ENCODE results near the gene HMGCS1.

Gene HMGCS1

DNA sequence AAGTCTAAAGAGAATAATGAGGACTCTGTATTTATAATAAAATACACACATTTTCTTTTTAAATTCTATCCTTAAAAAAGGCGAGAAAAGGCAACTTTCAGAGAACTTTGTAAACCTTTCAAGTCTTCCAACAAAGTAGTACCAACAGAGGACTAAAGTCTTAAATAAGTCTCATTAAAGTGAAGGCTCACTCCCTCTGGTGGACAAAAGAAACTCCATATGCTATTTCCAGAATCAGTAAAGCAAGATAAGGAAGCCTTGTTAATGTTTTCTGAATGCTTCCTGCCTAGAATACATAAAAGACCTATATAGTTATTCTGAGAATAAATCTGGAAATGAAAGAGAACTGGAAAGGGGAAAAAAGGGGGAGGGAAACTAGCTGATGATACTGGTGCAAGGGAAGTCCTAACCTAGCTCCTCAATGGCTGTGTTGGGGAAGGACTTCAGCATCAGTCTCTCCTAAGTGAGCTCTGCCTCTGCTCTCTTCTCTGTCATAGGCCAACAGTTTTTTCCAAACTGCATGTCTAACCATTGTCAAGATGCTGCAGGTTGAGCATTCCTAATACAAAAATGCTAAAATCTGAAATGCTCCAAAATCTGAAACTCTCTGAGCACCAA, 7.2 kb downstream of the HMGCS1 start:
- H3K4me3 ChIP-seq (replicated peaks; ENCODE audit: low read depth, low read length): no peak overlapping the region
- TF ChIP-seq, protein P1, sequence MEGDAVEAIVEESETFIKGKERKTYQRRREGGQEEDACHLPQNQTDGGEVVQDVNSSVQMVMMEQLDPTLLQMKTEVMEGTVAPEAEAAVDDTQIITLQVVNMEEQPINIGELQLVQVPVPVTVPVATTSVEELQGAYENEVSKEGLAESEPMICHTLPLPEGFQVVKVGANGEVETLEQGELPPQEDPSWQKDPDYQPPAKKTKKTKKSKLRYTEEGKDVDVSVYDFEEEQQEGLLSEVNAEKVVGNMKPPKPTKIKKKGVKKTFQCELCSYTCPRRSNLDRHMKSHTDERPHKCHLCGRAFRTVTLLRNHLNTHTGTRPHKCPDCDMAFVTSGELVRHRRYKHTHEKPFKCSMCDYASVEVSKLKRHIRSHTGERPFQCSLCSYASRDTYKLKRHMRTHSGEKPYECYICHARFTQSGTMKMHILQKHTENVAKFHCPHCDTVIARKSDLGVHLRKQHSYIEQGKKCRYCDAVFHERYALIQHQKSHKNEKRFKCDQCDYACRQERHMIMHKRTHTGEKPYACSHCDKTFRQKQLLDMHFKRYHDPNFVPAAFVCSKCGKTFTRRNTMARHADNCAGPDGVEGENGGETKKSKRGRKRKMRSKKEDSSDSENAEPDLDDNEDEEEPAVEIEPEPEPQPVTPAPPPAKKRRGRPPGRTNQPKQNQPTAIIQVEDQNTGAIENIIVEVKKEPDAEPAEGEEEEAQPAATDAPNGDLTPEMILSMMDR (IDR thresholded peaks at IDR 0.05; ENCODE audit: low read depth, low read length, missing control alignments): peak; percentile 60
- DNase-seq (ENCODE audit: extremely low read depth, low read depth): no peak

DNA sequence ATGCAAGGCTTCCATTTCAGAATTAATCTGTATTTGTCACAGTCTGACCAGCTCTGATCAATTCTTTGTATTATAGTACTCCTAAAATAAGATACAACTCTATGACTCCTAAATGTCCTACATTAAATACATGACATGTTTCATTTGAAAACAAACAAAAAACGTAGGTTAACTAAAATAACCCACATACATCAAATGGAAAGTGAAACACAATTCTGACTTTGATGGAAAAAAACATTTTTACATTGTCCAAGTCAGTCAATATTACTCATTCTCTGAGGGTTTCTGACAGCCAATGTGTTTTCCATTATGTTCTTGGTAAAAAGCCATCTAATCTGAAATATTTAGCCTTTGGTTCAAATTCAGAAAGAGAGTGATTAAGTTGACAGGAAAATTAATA, 8.7 kb downstream of the HMGCS1 start:
- TF ChIP-seq, protein P1 (IDR thresholded peaks at IDR 0.05; ENCODE audit: low read depth, low read length, missing control alignments): no peak
- DNase-seq (ENCODE audit: extremely low read depth, low read depth): no peak

DNA sequence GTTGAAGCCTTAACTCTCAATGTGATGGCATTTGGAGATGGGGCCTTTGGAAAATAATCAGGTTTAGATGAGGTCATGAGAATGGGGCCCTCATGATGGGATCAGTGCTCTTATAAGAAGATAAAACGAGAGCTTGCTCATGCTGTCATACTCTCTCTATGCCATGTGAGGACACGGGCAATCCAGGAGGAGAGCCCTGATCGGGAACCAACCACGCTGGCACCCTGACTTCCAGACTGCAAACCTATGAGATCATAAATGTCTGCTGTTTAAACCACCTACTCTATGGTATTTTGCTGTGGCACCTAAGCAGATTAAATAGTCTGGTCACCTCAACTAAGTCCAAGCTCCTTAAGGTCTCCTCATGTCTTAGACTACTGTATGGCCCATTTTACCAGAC, 10.0 kb downstream of the HMGCS1 start:
- no peak overlapping the region for H3K4me3 ChIP-seq (replicated peaks; ENCODE audit: low read depth, low read length)
- TF ChIP-seq, protein P1 (IDR thresholded peaks at IDR 0.05; ENCODE audit: low read depth, low read length, missing control alignments): no peak
- no peak for DNase-seq (ENCODE audit: extremely low read depth, low read depth)

More for the DNA sequence above, 8.7 kb downstream of the HMGCS1 start:
- H3K4me3 ChIP-seq (replicated peaks; ENCODE audit: low read depth, low read length): no peak overlapping the region

DNA sequence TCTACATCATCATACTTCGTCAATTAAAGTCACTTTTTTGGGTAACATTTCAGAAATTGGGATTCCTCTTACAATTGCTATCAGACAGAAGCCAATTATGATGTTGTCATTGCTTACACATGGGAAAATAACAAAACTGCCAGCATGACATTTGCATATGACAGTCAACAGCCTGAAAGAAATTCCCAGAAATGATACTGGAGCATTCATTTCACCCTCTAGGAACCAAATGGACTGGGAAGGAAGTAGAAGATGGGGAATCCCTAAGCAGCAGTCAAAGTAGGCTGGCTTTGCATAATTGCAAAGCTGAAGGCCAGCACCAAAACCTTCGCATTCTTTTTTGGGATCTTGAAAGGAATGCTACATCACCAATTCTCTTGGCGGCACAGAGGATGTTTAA, 10.7 kb downstream of the HMGCS1 start:
- no peak overlapping the region for H3K4me3 ChIP-seq (replicated peaks; ENCODE audit: low read depth, low read length)
- no peak for DNase-seq (ENCODE audit: extremely low read depth, low read depth)

DNA sequence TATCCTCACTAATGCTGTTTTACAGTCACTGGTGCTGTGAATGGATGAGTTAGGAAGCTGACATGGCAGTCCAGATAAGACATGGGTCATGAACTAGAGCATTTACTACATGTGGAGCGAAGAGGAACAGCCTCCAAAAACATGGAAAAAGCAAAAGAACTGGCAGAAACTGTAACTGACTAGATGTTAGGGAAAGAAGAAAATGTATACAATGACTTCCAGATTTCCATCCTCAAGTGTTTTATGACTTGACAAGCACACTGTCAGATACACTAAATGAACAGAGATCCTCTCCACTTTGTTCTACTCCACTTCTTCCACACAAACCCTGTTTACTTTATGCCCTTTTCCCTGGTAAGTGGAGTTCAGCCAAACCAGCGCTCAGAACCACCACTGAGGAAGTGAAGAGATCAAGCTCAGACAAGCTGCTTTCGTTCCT, 11.5 kb downstream of the HMGCS1 start:
- DNase-seq (ENCODE audit: extremely low read depth, low read depth): no peak
- TF ChIP-seq, protein P1 (IDR thresholded peaks at IDR 0.05; ENCODE audit: low read depth, low read length, missing control alignments): no peak
- no peak overlapping the region for H3K4me3 ChIP-seq (replicated peaks; ENCODE audit: low read depth, low read length)

More for the DNA sequence above, 10.7 kb downstream of the HMGCS1 start:
- TF ChIP-seq, protein P1 (IDR thresholded peaks at IDR 0.05; ENCODE audit: low read depth, low read length, missing control alignments): no peak

DNA sequence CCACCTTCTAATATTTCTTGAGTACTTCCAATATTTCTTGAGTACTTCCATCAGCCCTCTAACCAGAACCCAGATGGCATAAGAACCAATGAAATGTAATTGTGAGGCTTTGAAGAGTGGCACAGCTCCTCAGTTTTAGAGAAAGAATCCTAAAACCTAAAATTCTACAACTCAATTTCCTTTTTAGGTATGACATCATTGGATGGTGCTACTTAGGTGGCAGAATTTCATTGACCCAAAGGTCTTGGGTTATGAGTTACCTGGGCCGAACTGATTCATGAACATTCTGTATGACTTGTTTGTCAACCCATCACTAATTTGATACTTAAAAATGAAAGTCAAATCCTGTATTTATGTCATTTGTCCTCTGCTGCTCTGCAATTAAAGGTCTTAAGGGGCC, 13.1 kb downstream of the HMGCS1 start:
- no peak for DNase-seq (ENCODE audit: extremely low read depth, low read depth)
- TF ChIP-seq, protein P1 (IDR thresholded peaks at IDR 0.05; ENCODE audit: low read depth, low read length, missing control alignments): no peak
- no peak overlapping the region for H3K4me3 ChIP-seq (replicated peaks; ENCODE audit: low read depth, low read length)

DNA sequence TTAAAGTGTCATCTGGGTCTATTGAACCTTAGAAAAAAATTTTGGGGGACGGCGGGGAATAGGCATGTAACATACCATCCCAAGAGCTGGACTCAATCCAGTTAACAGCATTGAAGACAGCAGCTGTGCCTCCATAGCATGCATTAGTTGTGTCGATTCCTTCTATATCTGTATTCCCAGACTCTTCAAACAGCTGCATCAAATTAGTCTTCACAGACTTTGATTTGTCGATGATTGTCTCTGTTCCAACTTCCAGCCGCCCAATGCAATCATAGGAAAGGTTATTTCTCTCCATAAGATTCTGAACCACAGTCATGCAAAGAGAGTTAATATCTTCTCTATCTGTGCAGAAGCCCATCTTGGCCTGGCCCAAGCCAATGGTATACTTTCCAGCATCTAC, 14.8 kb downstream of the HMGCS1 start:
- no peak overlapping the region for H3K4me3 ChIP-seq (replicated peaks; ENCODE audit: low read depth, low read length)

More for the DNA sequence above, 14.8 kb downstream of the HMGCS1 start:
- no peak for DNase-seq (ENCODE audit: extremely low read depth, low read depth)
- TF ChIP-seq, protein P1 (IDR thresholded peaks at IDR 0.05; ENCODE audit: low read depth, low read length, missing control alignments): no peak

Data from HFF-Myc (cell line).